HL-60 (cell line): ENCODE data around the gene HAPLN2.

ENCODE experiments used
- DNase-seq, 2 experiments: peaks; one replicate each; pipeline ENCODE4 v3.0.0-alpha.2; 2010 to 2020; ENCODE audit warnings: low read depth in 1 of 2, low spot score in 1 of 2
- H3K27ac ChIP-seq: fragments of 250-450 bp; sonication (Bioruptor Pico); replicated peaks from 2 replicates; pipeline ENCODE4 v1.5.1; 2020; ENCODE audit warnings: mild to moderate bottlenecking, moderate library complexity
- H3K27me3 ChIP-seq: fragments of 250-450 bp; sonication (Bioruptor Pico); 2 replicates; pipeline ENCODE4 v1.5.1; 2021; ENCODE audit warnings: mild to moderate bottlenecking, moderate library complexity; ENCODE audit not compliant: insufficient read depth, poor library complexity, severe bottlenecking
- H3K4me3 ChIP-seq: replicated peaks from 2 replicates; pipeline ENCODE4 v1.5.1; 2011; ENCODE audit warnings: mild to moderate bottlenecking, control low read depth, low read length; ENCODE audit not compliant: insufficient read depth
- GABPA ChIP-seq: IDR thresholded peaks from 2 replicates; pipeline ENCODE4 v1.6.1; 2012; ENCODE audit warnings: low read depth
- POLR2AphosphoS5 ChIP-seq: IDR thresholded peaks from 2 replicates; pipeline ENCODE4 v1.6.1; 2012; ENCODE audit warnings: low read depth
- REST ChIP-seq: IDR thresholded peaks from 2 replicates; pipeline ENCODE4 v1.6.1; 2012; ENCODE audit warnings: low read depth; ENCODE audit not compliant: insufficient replicate concordance
- SPI1 ChIP-seq: IDR thresholded peaks from 2 replicates; pipeline ENCODE4 v1.6.1; 2012; ENCODE audit warnings: low read depth, mild to moderate bottlenecking, borderline replicate concordance
- TF ChIP-seq, protein P1 (sequence below): IDR thresholded peaks from one replicate; pipeline ENCODE4 v1.5.1; 2011; ENCODE audit warnings: low read length, control low read depth, inconsistent platforms; ENCODE audit not compliant: insufficient read depth

HAPLN2 gene

GRCh38 chr1:156582388-156583017 lies 36.7 kb upstream of the HAPLN2 start:
- DNase-seq = no peak
- H3K27me3 ChIP-seq = no peaks in the 10 kb centered on the region
- H3K4me3 ChIP-seq = no peak overlapping the region
- no peak overlapping the region for H3K27ac ChIP-seq
- TF ChIP-seq REST = no peak
- TF ChIP-seq SPI1 = no peak
- no peak for TF ChIP-seq POLR2AphosphoS5
- TF ChIP-seq, protein P1, sequence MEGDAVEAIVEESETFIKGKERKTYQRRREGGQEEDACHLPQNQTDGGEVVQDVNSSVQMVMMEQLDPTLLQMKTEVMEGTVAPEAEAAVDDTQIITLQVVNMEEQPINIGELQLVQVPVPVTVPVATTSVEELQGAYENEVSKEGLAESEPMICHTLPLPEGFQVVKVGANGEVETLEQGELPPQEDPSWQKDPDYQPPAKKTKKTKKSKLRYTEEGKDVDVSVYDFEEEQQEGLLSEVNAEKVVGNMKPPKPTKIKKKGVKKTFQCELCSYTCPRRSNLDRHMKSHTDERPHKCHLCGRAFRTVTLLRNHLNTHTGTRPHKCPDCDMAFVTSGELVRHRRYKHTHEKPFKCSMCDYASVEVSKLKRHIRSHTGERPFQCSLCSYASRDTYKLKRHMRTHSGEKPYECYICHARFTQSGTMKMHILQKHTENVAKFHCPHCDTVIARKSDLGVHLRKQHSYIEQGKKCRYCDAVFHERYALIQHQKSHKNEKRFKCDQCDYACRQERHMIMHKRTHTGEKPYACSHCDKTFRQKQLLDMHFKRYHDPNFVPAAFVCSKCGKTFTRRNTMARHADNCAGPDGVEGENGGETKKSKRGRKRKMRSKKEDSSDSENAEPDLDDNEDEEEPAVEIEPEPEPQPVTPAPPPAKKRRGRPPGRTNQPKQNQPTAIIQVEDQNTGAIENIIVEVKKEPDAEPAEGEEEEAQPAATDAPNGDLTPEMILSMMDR = no peak
- no peak for TF ChIP-seq GABPA

DNA sequence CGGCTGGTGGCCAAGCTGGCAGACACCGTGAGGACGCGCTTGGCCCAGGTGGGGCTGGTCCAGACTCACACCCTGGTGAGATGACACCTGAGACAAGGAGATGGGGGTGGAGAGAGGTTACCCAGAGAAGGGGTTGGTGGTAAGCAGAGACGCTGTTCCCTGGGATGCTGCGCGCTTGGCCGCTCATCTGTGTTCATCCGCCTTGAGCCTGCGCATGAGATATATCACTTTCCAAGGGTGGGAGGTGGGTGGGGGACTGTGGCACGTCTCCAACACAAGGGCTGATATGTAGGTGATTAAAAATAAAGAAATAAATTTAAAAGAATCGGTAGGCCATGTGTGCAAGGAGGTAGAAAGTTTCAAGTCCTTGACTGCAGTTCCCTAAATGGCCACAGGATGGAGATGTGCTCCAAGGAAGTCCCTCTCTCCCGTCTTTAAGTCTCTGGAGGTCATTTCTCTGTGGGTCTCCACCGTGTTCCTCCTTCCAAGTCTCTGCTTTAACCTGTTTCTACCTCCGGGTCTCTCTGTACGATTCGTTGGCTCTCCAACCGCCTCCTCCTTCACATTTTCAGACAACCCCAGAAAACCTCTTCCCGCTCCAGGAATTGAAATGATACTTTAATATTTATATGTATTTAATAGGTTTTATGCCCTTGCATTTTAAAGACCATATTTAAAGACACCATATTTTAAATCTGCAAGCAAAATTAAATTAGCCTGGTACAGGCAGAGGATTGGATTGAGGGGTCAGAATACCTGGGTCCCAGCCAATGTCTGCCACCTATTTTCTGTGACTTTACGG lies 35.2 kb upstream of the HAPLN2 start:
- peak; percentile 77 to 86 for DNase-seq
- Histone ChIP-seq H3K4me3 (no peak overlapping the region), H3K27me3 (no peaks in the 10 kb centered on the region), H3K27ac (no peak overlapping the region)
- no peak for TF ChIP-seq REST
- TF ChIP-seq POLR2AphosphoS5 = no peak
- TF ChIP-seq, protein P1 = peak; percentile 95
- TF ChIP-seq SPI1 = peak; percentile 66; the same call in 1 of the 2 replicates
- no peak for TF ChIP-seq GABPA

DNA sequence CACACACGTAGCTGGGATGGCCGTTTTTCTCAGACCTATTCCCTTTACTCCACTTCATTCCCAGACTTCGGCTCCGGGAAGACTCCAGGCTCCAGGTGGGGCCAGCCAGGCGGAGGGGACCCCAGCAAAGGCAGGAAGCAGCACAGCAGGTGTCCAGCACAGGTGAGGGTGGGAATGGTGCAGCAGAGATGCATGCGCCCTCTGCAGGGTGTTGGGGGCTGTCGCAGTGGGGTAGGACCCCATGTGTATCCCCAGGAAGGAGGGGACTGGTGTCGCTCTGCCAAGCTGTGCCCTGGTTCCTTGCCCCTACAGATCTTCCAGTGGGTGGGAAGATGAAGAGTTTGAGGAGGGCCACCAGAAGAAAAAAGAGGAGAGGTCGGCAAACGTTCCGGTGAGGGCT lies 34.4 kb upstream of the HAPLN2 start:
- no peak overlapping the region for H3K27ac ChIP-seq
- H3K27me3 ChIP-seq = no peaks in the 10 kb centered on the region
- no peak for DNase-seq
- TF ChIP-seq REST (no peak), GABPA (no peak), POLR2AphosphoS5 (no peak), SPI1 (no peak)
- TF ChIP-seq, protein P1 = no peak
- no peak overlapping the region for H3K4me3 ChIP-seq
